Neural progenitor cell (in vitro differentiated cells): ENCODE results near the gene WIPF2. TPM values are rescaled to one million over a fixed set of nuclear protein-coding genes. Genes with fewer than 3 reads are reported as not detected.

ENCODE experiments used
- DNase-seq: peaks from one replicate; pipeline ENCODE4 v3.0.0-alpha.2; 2016; ENCODE audit warnings: low spot score
- H2AFZ ChIP-seq: fragments of 200-600 bp; sonication (generic); replicated peaks from 2 replicates; pipeline ENCODE4 v1.6.1; 2016; ENCODE audit warnings: antibody characterized with exemption
- H3F3A ChIP-seq: fragments of 200-600 bp; sonication (generic); 2 replicates; pipeline ENCODE4 v1.6.1; 2016; ENCODE audit warnings: antibody characterized with exemption, low read depth
- H3K27ac ChIP-seq: fragments of 200-600 bp; sonication (generic); 2 replicates; pipeline ENCODE4 v1.5.1; 2016; ENCODE audit warnings: mild to moderate bottlenecking
- H3K27me3 ChIP-seq: fragments of 200-600 bp; sonication (generic); 2 replicates; pipeline ENCODE4 v1.6.1; 2016; ENCODE audit warnings: mild to moderate bottlenecking, moderate library complexity
- H3K36me3 ChIP-seq: fragments of 200-600 bp; sonication (generic); 2 replicates; pipeline ENCODE4 v1.5.1; 2016
- H3K4me1 ChIP-seq: fragments of 200-600 bp; sonication (generic); 2 replicates; pipeline ENCODE4 v1.6.1; 2016; ENCODE audit warnings: mixed run types
- H3K4me2 ChIP-seq: fragments of 200-600 bp; sonication (generic); 2 replicates; pipeline ENCODE4 v1.6.1; 2016
- H3K4me3 ChIP-seq: fragments of 200-600 bp; sonication (generic); 2 replicates; pipeline ENCODE4 v1.5.1; 2016
- H3K79me2 ChIP-seq: fragments of 200-600 bp; sonication (generic); 2 replicates; pipeline ENCODE4 v1.6.1; 2016; ENCODE audit warnings: low read depth
- H3K9ac ChIP-seq: fragments of 200-600 bp; sonication (generic); 2 replicates; pipeline ENCODE4 v1.6.1; 2016
- H3K9me3 ChIP-seq: fragments of 200-600 bp; sonication (generic); 2 replicates; pipeline ENCODE4 v1.5.1; 2016; ENCODE audit warnings: low read depth
- H4K20me1 ChIP-seq: fragments of 200-600 bp; sonication (generic); 2 replicates; pipeline ENCODE4 v1.6.1; 2016; ENCODE audit warnings: low read depth
- H3K27ac Mint-ChIP-seq: 3 replicates; pipeline ENCODE4 v1.8.0; 2021; ENCODE audit warnings: mixed read lengths
- H3K27me3 Mint-ChIP-seq: 2 replicates; pipeline ENCODE4 v1.8.0; 2022; ENCODE audit warnings: low read depth, mild to moderate bottlenecking, inconsistent platforms, moderate library complexity, mixed read lengths; ENCODE audit not compliant: insufficient read depth
- H3K36me3 Mint-ChIP-seq: 3 replicates; pipeline ENCODE4 v1.8.0; 2021; ENCODE audit warnings: mixed read lengths
- H3K4me1 Mint-ChIP-seq: 3 replicates; pipeline ENCODE4 v1.8.0; 2021; ENCODE audit warnings: mixed read lengths
- H3K4me3 Mint-ChIP-seq: 3 replicates; pipeline ENCODE4 v1.8.0; 2021; ENCODE audit warnings: mild to moderate bottlenecking, moderate library complexity, mixed read lengths
- H3K9me3 Mint-ChIP-seq: 3 replicates; pipeline ENCODE4 v1.8.0; 2020; ENCODE audit warnings: mixed read lengths
- EZH2 ChIP-seq: fragments of 200-600 bp; sonication (generic); IDR thresholded peaks from 2 replicates; pipeline ENCODE4 v1.6.1; 2017; ENCODE audit warnings: antibody characterized with exemption, mild to moderate bottlenecking, moderate library complexity
- EZH2phosphoT487 ChIP-seq: fragments of 200-600 bp; sonication (generic); IDR thresholded peaks from 2 replicates; pipeline ENCODE4 v1.6.1; 2017; ENCODE audit warnings: antibody characterized with exemption
- total RNA-seq: library from RNA; depleted of rRNA; stranded (reverse); fragments of >200 nt; gene quantifications from 2 replicates; pipeline ENCODE4 v1.2.3, GENCODE V29; 2015; ENCODE audit warnings: low replicate concordance
- TF ChIP-seq, protein P1 (sequence below): fragments of 200-600 bp; sonication (generic); IDR thresholded peaks from 2 replicates; pipeline ENCODE4 v1.5.1; 2017; ENCODE audit warnings: antibody characterized with exemption, mild to moderate bottlenecking

WIPF2 gene
- total RNA-seq, 1 donor from 2014 or later: 6.8 TPM

DNA sequence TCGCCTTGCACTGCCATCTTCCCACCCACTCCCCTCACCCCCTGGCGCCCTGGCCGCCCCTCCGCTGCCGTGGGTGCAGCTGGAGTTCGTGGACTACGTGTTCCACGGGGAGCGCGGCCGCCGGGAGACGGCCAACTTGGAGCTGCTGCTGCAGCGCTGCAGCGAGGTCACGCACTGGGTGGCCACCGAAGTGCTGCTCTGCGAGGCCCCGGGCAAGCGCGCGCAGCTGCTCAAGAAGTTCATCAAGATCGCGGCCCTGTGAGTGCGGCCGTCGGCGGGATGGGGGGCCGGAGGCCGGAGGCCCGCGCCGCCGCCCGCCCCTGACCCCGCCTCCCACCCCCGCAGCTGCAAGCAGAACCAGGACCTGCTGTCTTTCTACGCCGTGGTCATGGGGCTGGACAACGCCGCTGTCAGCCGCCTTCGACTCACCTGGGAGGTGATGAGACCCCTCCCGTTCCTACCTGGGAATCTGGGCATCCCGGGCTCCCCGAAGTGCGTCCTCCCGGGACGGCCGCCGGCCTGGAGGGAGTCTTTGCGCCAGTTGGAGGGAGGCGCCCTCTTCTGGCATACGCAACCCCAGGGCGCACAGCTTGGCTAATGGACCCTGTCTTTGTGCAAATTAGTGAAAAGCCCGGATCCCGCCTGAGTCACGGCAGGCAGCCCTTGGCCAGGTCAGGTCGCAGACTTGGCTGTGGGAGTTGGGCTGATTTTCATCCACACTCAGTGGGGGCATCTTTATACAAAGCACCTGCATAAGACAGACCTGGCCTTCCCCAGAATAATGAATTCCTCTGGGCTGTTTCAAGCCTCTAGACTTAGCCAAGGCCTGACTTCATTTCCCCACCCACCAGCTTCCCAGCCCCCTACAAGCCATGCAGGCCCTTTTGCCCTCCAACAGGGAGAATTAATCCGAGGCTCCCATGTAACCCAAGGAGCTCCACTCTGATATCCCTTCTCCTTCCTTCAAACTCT, 27.6 kb upstream of the WIPF2 start:
- Mint-ChIP-seq H3K27ac (no peak overlapping the region), H3K27me3 (peaks cover 13% of the 10 kb centered on the region), H3K4me1 (peaks cover 27% of the 10 kb centered on the region), H3K9me3 (no peaks in the 10 kb centered on the region), H3K36me3 (peaks cover 8% of the 10 kb centered on the region), H3K4me3 (peak overlapping the region; percentile 85)
- Histone ChIP-seq H3K36me3 (no peaks in the 10 kb centered on the region), H3F3A (peaks cover 18% of the 10 kb centered on the region), H3K27ac (no peak overlapping the region), H3K27me3 (peaks cover 8% of the 10 kb centered on the region), H3K79me2 (no peaks in the 10 kb centered on the region), H3K9me3 (no peaks in the 10 kb centered on the region), H3K4me1 (peaks cover 17% of the 10 kb centered on the region), H3K4me2 (peak overlapping the region; percentile 82), H3K4me3 (peak overlapping the region; percentile 52), H2AFZ (peak overlapping the region; percentile 57), H4K20me1 (no peaks in the 10 kb centered on the region), H3K9ac (no peak overlapping the region)
- DNase-seq: peak; percentile 88
- TF ChIP-seq, protein P1, sequence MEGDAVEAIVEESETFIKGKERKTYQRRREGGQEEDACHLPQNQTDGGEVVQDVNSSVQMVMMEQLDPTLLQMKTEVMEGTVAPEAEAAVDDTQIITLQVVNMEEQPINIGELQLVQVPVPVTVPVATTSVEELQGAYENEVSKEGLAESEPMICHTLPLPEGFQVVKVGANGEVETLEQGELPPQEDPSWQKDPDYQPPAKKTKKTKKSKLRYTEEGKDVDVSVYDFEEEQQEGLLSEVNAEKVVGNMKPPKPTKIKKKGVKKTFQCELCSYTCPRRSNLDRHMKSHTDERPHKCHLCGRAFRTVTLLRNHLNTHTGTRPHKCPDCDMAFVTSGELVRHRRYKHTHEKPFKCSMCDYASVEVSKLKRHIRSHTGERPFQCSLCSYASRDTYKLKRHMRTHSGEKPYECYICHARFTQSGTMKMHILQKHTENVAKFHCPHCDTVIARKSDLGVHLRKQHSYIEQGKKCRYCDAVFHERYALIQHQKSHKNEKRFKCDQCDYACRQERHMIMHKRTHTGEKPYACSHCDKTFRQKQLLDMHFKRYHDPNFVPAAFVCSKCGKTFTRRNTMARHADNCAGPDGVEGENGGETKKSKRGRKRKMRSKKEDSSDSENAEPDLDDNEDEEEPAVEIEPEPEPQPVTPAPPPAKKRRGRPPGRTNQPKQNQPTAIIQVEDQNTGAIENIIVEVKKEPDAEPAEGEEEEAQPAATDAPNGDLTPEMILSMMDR: peak; percentile 77
- TF ChIP-seq EZH2: peak; percentile 8
- TF ChIP-seq EZH2phosphoT487: no peak

DNA sequence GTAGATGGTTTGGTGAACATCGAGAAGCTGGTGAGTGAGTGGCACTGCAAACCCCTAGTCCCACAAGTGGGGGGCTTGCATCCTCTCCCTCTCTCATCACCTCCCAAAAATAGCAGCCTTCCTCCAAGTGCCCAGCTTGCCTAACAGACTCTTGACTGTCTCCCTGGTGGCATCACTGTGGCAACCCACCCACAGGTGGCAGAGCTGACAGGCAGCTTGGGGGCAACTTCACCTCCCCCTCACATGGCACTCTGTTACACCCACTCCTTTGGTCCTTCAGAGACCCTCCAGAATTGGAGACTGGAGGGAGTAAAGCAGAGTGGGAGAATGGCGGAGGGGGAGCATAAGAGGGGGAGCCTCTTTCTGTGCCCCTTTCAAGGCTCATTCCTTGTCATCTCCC, 26.1 kb upstream of the WIPF2 start:
- H3K36me3 Mint-ChIP-seq: peaks cover 8% of the 10 kb centered on the region
- no peak overlapping the region for H3K27ac Mint-ChIP-seq
- Histone ChIP-seq H4K20me1 (no peaks in the 10 kb centered on the region), H3F3A (peaks cover 18% of the 10 kb centered on the region), H3K4me2 (no peak overlapping the region), H3K27me3 (peaks cover 8% of the 10 kb centered on the region), H3K27ac (no peak overlapping the region), H3K36me3 (no peaks in the 10 kb centered on the region), H3K9me3 (no peaks in the 10 kb centered on the region), H3K79me2 (no peaks in the 10 kb centered on the region), H2AFZ (no peak overlapping the region), H3K9ac (no peak overlapping the region), H3K4me1 (peaks cover 17% of the 10 kb centered on the region), H3K4me3 (no peak overlapping the region)
- H3K27me3 Mint-ChIP-seq: peaks cover 14% of the 10 kb centered on the region
- H3K4me1 Mint-ChIP-seq: peaks cover 27% of the 10 kb centered on the region
- no peaks in the 10 kb centered on the region for H3K9me3 Mint-ChIP-seq
- no peak for DNase-seq
- no peak for TF ChIP-seq EZH2
- TF ChIP-seq, protein P1: no peak
- no peak for TF ChIP-seq EZH2phosphoT487
- peak overlapping the region; percentile 24 for H3K4me3 Mint-ChIP-seq

GRCh38 chr17:40194821-40195220, 24.3 kb upstream of the WIPF2 start:
- no peak for DNase-seq
- Histone ChIP-seq H3K27ac (no peak overlapping the region), H3K36me3 (no peaks in the 10 kb centered on the region), H3K9me3 (no peaks in the 10 kb centered on the region), H3K9ac (no peak overlapping the region), H4K20me1 (no peaks in the 10 kb centered on the region), H3F3A (peaks cover 17% of the 10 kb centered on the region), H3K27me3 (peaks cover 8% of the 10 kb centered on the region), H3K4me2 (no peak overlapping the region), H3K4me3 (no peak overlapping the region), H2AFZ (no peak overlapping the region), H3K79me2 (no peaks in the 10 kb centered on the region), H3K4me1 (peaks cover 17% of the 10 kb centered on the region)
- TF ChIP-seq EZH2phosphoT487 (no peak), EZH2 (no peak)
- TF ChIP-seq, protein P1: no peak
- Mint-ChIP-seq H3K9me3 (no peaks in the 10 kb centered on the region), H3K4me3 (no peak overlapping the region), H3K4me1 (peaks cover 28% of the 10 kb centered on the region), H3K27ac (no peak overlapping the region), H3K36me3 (peaks cover 4% of the 10 kb centered on the region), H3K27me3 (peaks cover 14% of the 10 kb centered on the region)
